GM18502 (cell line): ENCODE results near the gene ATP9A.
"Not testable (repeated sequence)": the region's sequence is repeated elsewhere in the genome, so short reads cannot be mapped to it uniquely, and the experiment has no call there.

ENCODE experiments used
- ATAC-seq: cut with Tn5 transposase; IDR thresholded peaks from one replicate; pipeline ENCODE4 v1.9.1; 2021; ENCODE audit warnings: mild to moderate bottlenecking; ENCODE audit not compliant: unreplicated experiment, poor library complexity

The ATP9A gene

GRCh38 chr20:51731731-51732095 is 36.5 kb downstream of the ATP9A start:
- ATAC-seq, result no peak

- ATAC-seq, result no peak
These were observed 38.4 kb downstream of the ATP9A start for GRCh38 chr20:51729771-51730170.

- ATAC-seq, result no peak
These were observed 39.5 kb downstream of the ATP9A start for GRCh38 chr20:51728737-51729136.

GRCh38 chr20:51727872-51728271 is 40.3 kb downstream of the ATP9A start:
- ATAC-seq, result no peak

- ATAC-seq, result no peak
These were observed 42.5 kb downstream of the ATP9A start for GRCh38 chr20:51725584-51726176.

GRCh38 chr20:51723026-51723425 is 45.2 kb downstream of the ATP9A start:
- ATAC-seq, result not testable (repeated sequence)

- ATAC-seq, result not testable (repeated sequence)
These were observed 45.9 kb downstream of the ATP9A start for GRCh38 chr20:51722246-51722645.

- no peak for ATAC-seq
These were observed 47.3 kb downstream of the ATP9A start for GRCh38 chr20:51720854-51721253.

GRCh38 chr20:51720384-51720783 is 47.8 kb downstream of the ATP9A start:
- no peak for ATAC-seq

- ATAC-seq, result no peak
These were observed 52.4 kb downstream of the ATP9A start for GRCh38 chr20:51715856-51716185.

- no peak for ATAC-seq
These were observed 52.9 kb downstream of the ATP9A start for GRCh38 chr20:51715163-51715855.

GRCh38 chr20:51713213-51713598 is 55.0 kb downstream of the ATP9A start:
- no peak for ATAC-seq

- no peak for ATAC-seq
These were observed 55.5 kb downstream of the ATP9A start for GRCh38 chr20:51712501-51713212.

GRCh38 chr20:51711426-51711825 is 56.8 kb downstream of the ATP9A start:
- ATAC-seq, result no peak

- ATAC-seq, result no peak
These were observed 57.8 kb downstream of the ATP9A start for GRCh38 chr20:51710361-51710894.

GRCh38 chr20:51705400-51705799 is 62.8 kb downstream of the ATP9A start:
- no peak for ATAC-seq

- ATAC-seq, result no peak
These were observed 64.5 kb downstream of the ATP9A start for GRCh38 chr20:51703400-51704287.

- ATAC-seq, result no peak
These were observed 65.6 kb downstream of the ATP9A start for GRCh38 chr20:51702556-51702955.

- no peak for ATAC-seq
These were observed 67.3 kb downstream of the ATP9A start for GRCh38 chr20:51700809-51701285.

GRCh38 chr20:51698252-51698651 is 69.9 kb downstream of the ATP9A start:
- no peak for ATAC-seq
